HCT116 (cell line): Measurements from ENCODE around the gene SERINC3. TPM values are rescaled to one million over a fixed set of nuclear protein-coding genes. Genes with fewer than 3 reads are reported as not detected.

Experiments
- ATAC-seq: fragments of 200-7000 bp; cut with Tn5 transposase; 2 replicates; pipeline ENCODE4 v1.9.1; 2020; ENCODE audit warnings: mild to moderate bottlenecking, moderate library complexity
- BruUV-seq: library from RNA; stranded (reverse); fragments of 400-500 nt; replicated peaks from 2 replicates; lab custom pipeline; 2021; lab: Mats Ljungman, UMichigan
- CTCF ChIA-PET: fragments of 300-600 bp; sonication (Branson Sonifier 250); formaldehyde crosslinking; loops from one replicate; lab custom pipeline; 2021; ENCODE audit warnings: antibody characterized with exemption; lab: Charles Lee
- POLR2A ChIA-PET: fragments of 300-600, 350-600 bp; sonication (Branson Sonifier 250); formaldehyde crosslinking; loops from one replicate; lab custom pipeline; 2021; ENCODE audit warnings: antibody characterized with exemption; lab: Charles Lee
- RAD21 ChIA-PET, 2 experiments: fragments of 300-600 bp; sonication (Branson Sonifier 250); formaldehyde crosslinking; loops; one replicate each; lab custom pipeline; 2023; ENCODE audit warnings: low total read pairs in 2 of 2; ENCODE audit not compliant: uncharacterized antibody in 2 of 2, unreplicated experiment in 2 of 2, low non-redundant PET in 1 of 2; lab: Charles Lee
- DNase-seq: peaks from one replicate; pipeline ENCODE4 v3.0.0-alpha.2; 2010; ENCODE audit warnings: low read depth, low spot score
- H2AFZ ChIP-seq: fragments of 200-600 bp; shearing (Covaris generic), sonication (generic); 2 replicates; pipeline ENCODE4 v1.6.1; 2017; ENCODE audit warnings: low read depth, mixed run types, mixed read lengths, antibody characterized with exemption, low read length; ENCODE audit not compliant: poor library complexity, severe bottlenecking
- H3K27ac ChIP-seq: 2 replicates; pipeline ENCODE4 v1.5.1; 2012; ENCODE audit warnings: low read depth, low read length
- H3K27me3 ChIP-seq: fragments of 200-600 bp; sonication (generic); 2 replicates; pipeline ENCODE4 v1.6.1; 2016; ENCODE audit warnings: mixed run types, low read length, mixed read lengths; ENCODE audit not compliant: insufficient read depth
- H3K36me3 ChIP-seq, 2 experiments: fragments of 200-500 bp in 1 of 2; fragments of 200-600 bp in 1 of 2; sonication (Bioruptor generic) in 1 of 2; sonication (generic) in 1 of 2; 2 replicates each; pipeline versions ENCODE4 v1.5.1 to v1.6.1; 2014 to 2016; ENCODE audit warnings: low read length in 2 of 2, inconsistent platforms in 1 of 2, mixed read lengths in 1 of 2, mixed run types in 1 of 2; ENCODE audit not compliant: insufficient read depth in 2 of 2, control insufficient read depth in 1 of 2
- H3K4me1 ChIP-seq, 2 experiments: fragments of 200-600 bp in 1 of 2; sonication (generic) in 1 of 2; 2 replicates each; pipeline versions ENCODE4 v1.5.1 to v1.6.1; 2012 to 2017; ENCODE audit warnings: low read length in 2 of 2, inconsistent platforms in 1 of 2, mild to moderate bottlenecking in 1 of 2, mixed read lengths in 1 of 2, mixed run types in 1 of 2, moderate library complexity in 1 of 2; ENCODE audit not compliant: insufficient read depth in 2 of 2, control insufficient read depth in 1 of 2
- H3K4me2 ChIP-seq: fragments of 200-600 bp; sonication (generic); 2 replicates; pipeline ENCODE4 v1.6.1; 2017; ENCODE audit warnings: mixed run types, low read length, mixed read lengths
- H3K4me3 ChIP-seq, 2 experiments: fragments of 200-600 bp in 1 of 2; sonication (generic) in 1 of 2; replicated peaks in 1 of 2; 2 replicates each; pipeline ENCODE4 v1.5.1; 2011 to 2016; ENCODE audit warnings: low read length in 2 of 2, control low read depth in 1 of 2, low read depth in 1 of 2, mild to moderate bottlenecking in 1 of 2, mixed read lengths in 1 of 2, mixed run types in 1 of 2
- H3K79me2 ChIP-seq: fragments of 200-600 bp; sonication (generic); 2 replicates; pipeline ENCODE4 v1.6.1; 2017; ENCODE audit warnings: mild to moderate bottlenecking, mixed run types, low read length, moderate library complexity, mixed read lengths; ENCODE audit not compliant: insufficient read depth
- H3K9ac ChIP-seq: fragments of 200-600 bp; sonication (generic); 2 replicates; pipeline ENCODE4 v1.6.1; 2016; ENCODE audit warnings: low read length, mixed read lengths
- H3K9me2 ChIP-seq: fragments of 200-600 bp; sonication (generic), shearing (Covaris generic); 2 replicates; pipeline ENCODE4 v1.6.1; 2017; ENCODE audit warnings: mixed run types, mild to moderate bottlenecking, moderate library complexity; ENCODE audit not compliant: insufficient read depth
- H3K9me3 ChIP-seq, 2 experiments: fragments of 200-500 bp in 1 of 2; fragments of 200-600 bp in 1 of 2; sonication (Bioruptor generic) in 1 of 2; sonication (generic) in 1 of 2; 2 replicates each; pipeline ENCODE4 v1.6.1; 2014 to 2017; ENCODE audit warnings: low read length in 2 of 2, mixed read lengths in 2 of 2, inconsistent platforms in 1 of 2, low read depth in 1 of 2, mild to moderate bottlenecking in 1 of 2, mixed run types in 1 of 2, moderate library complexity in 1 of 2; ENCODE audit not compliant: control insufficient read depth in 1 of 2, insufficient read depth in 1 of 2
- H4K20me1 ChIP-seq: fragments of 200-600 bp; sonication (generic), shearing (Covaris generic); 2 replicates; pipeline ENCODE4 v1.6.1; 2017; ENCODE audit warnings: mixed run types, mild to moderate bottlenecking, moderate library complexity; ENCODE audit not compliant: insufficient read depth
- ATF3 ChIP-seq: IDR thresholded peaks from 2 replicates; pipeline ENCODE4 v1.6.1; 2012
- ELF1 ChIP-seq: IDR thresholded peaks from 2 replicates; pipeline ENCODE4 v1.6.1; 2012; ENCODE audit warnings: low read depth, borderline replicate concordance
- EZH2 ChIP-seq: fragments of 200-600 bp; sonication (generic); IDR thresholded peaks from 2 replicates; pipeline ENCODE4 v1.6.1; 2017; ENCODE audit warnings: antibody characterized with exemption, mixed run types
- MAX ChIP-seq: IDR thresholded peaks from 2 replicates; pipeline ENCODE4 v1.6.1; 2012
- POLR2AphosphoS5 ChIP-seq: IDR thresholded peaks from 2 replicates; pipeline ENCODE4 v1.6.1; 2011; ENCODE audit warnings: mild to moderate bottlenecking, low read depth, low read length, moderate library complexity
- YY1 ChIP-seq: IDR thresholded peaks from 2 replicates; pipeline ENCODE4 v1.6.1; 2011; ENCODE audit warnings: low read length, low read depth, moderate library complexity, mild to moderate bottlenecking; ENCODE audit not compliant: insufficient replicate concordance; ENCODE audit errors: extremely low read depth
- ZBTB33 ChIP-seq: IDR thresholded peaks from 2 replicates; pipeline ENCODE4 v1.6.1; 2011; ENCODE audit warnings: mild to moderate bottlenecking, low read length, moderate library complexity; ENCODE audit not compliant: insufficient replicate concordance; ENCODE audit errors: extremely low read depth
- ZFX ChIP-seq: fragments of 450-650 bp; IDR thresholded peaks from 2 replicates; pipeline ENCODE4 v1.6.1; 2017
- intact Hi-C: fragments of 100-400 bp; cut with micrococcal nuclease; formaldehyde crosslinking; loops from 2 replicates; pipeline ENCODE4 v1.10.0; 2022
- total RNA-seq: library from RNA; stranded (reverse); gene quantifications from one replicate; pipeline ENCODE4 v1.2.1, GENCODE V29; 2021; ENCODE audit not compliant: unreplicated experiment
- TF ChIP-seq, protein P1 (sequence below), 3 experiments: fragments of 200-600 bp in 1 of 3; sonication (generic) in 1 of 3; IDR thresholded peaks in 2 of 3; conservative IDR thresholded peaks in 1 of 3; 2 replicates each; pipeline ENCODE4 v1.5.1; 2012 to 2017; ENCODE audit warnings: low read depth in 2 of 3, low read length in 2 of 3, antibody characterized with exemption in 1 of 3, borderline replicate concordance in 1 of 3, control low read depth in 1 of 3, mild to moderate bottlenecking in 1 of 3, mixed read lengths in 1 of 3, mixed run types in 1 of 3, moderate library complexity in 1 of 3; ENCODE audit not compliant: insufficient read depth in 1 of 3

The SERINC3 gene
- total RNA-seq, 1 experiment from 2014 or later: 56.8 TPM

- Histone ChIP-seq H2AFZ (no peak overlapping the region), H3K36me3 (no peaks in the 10 kb centered on the region), H3K27ac (no peak overlapping the region), H3K9ac (no peak overlapping the region), H3K9me2 (no peaks in the 10 kb centered on the region), H3K9me3 (no peaks in the 10 kb centered on the region), H3K4me2 (no peak overlapping the region), H3K4me3 (no peak overlapping the region), H3K79me2 (no peaks in the 10 kb centered on the region), H3K4me1 (no peaks in the 10 kb centered on the region), H4K20me1 (no peaks in the 10 kb centered on the region), H3K27me3 (no peaks in the 10 kb centered on the region)
- ChIA-PET RAD21 (no interaction called here), CTCF (interaction anchor here (1.1 kb wide), 1 partner anchor 74 kb away, joined by 5 read pairs; no protein-coding TSS in a partner anchor), POLR2A (no interaction called here)
- BruUV-seq: no TSS peak
- TF ChIP-seq ELF1 (no peak), ATF3 (no peak), MAX (no peak), ZBTB33 (no peak), ZFX (no peak), EZH2 (no peak), POLR2AphosphoS5 (no peak), YY1 (no peak)
- TF ChIP-seq, protein P1, sequence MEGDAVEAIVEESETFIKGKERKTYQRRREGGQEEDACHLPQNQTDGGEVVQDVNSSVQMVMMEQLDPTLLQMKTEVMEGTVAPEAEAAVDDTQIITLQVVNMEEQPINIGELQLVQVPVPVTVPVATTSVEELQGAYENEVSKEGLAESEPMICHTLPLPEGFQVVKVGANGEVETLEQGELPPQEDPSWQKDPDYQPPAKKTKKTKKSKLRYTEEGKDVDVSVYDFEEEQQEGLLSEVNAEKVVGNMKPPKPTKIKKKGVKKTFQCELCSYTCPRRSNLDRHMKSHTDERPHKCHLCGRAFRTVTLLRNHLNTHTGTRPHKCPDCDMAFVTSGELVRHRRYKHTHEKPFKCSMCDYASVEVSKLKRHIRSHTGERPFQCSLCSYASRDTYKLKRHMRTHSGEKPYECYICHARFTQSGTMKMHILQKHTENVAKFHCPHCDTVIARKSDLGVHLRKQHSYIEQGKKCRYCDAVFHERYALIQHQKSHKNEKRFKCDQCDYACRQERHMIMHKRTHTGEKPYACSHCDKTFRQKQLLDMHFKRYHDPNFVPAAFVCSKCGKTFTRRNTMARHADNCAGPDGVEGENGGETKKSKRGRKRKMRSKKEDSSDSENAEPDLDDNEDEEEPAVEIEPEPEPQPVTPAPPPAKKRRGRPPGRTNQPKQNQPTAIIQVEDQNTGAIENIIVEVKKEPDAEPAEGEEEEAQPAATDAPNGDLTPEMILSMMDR (IDR thresholded peaks at IDR 0.05 in 2 of 3, conservative IDR thresholded peaks at IDR 0.05 in 1 of 3; ENCODE audit: borderline replicate concordance in 1 of 3, insufficient read depth in 1 of 3, low read depth in 2 of 3, low read length in 2 of 3): no peak
- DNase-seq: no peak
- intact Hi-C loops: no loop called here
- ATAC-seq: no peak
Observed at GRCh38 chr20:44459271-44459670, 62.6 kb downstream of the SERINC3 start.
